ENCODE results near the gene CYP2R1. TPM values are rescaled to one million over a fixed set of nuclear protein-coding genes. Genes with fewer than 3 reads are reported as not detected.
"Not testable (repeated sequence)": the region's sequence is repeated elsewhere in the genome, so short reads cannot be mapped to it uniquely, and the experiment has no call there.

CYP2R1 gene
- total RNA-seq, 3 donors from 2014 or later = 7.7 to 25.6 (median 21.0) TPM

- Histone ChIP-seq H3K27me3 (no peaks in the 10 kb centered on the region), H3K4me1 (peaks cover 0 to 3% of the 10 kb centered on the region in 2 donors), H3K27ac (peak overlapping the region; percentile 95 to 96), H3K36me3 (no peaks in the 10 kb centered on the region), H3K4me3 (peak overlapping the region; percentile 69 to 86 (median 80)), H3K9me3 (no peaks in the 10 kb centered on the region)
- peak; percentile 78 to 83 for DNase-seq (ENCODE audit: low spot score in 2 of 2)
- TF ChIP-seq POLR2AphosphoS5 (IDR thresholded peaks at IDR 0.05) (peak; percentile 17 to 90 (median 59)), POLR2A (IDR thresholded peaks at IDR 0.05) (no peak), CTCF (IDR thresholded peaks at IDR 0.05) (no peak)
- intact Hi-C loops (cut with DNase I; ENCODE audit: low total_unique reads) = loop anchor here (10.0 kb wide), 1 partner anchor 347 kb away; no protein-coding TSS in a partner anchor
These were observed 642 bp downstream of the CYP2R1 start for GRCh38 chr11:14891143-14892035.

- peaks cover 0 to under 1% of the 10 kb centered on the region in 2 donors for H3K4me1 ChIP-seq
- DNase-seq (ENCODE audit: low spot score in 2 of 2) = no peak
- no peak overlapping the region for H3K27ac ChIP-seq
- no peaks in the 10 kb centered on the region for H3K9me3 ChIP-seq
- H3K27me3 ChIP-seq = no peaks in the 10 kb centered on the region
- no peak for TF ChIP-seq CTCF (IDR thresholded peaks at IDR 0.05)
- TF ChIP-seq POLR2A (IDR thresholded peaks at IDR 0.05) = no peak
- no peak for TF ChIP-seq POLR2AphosphoS5 (IDR thresholded peaks at IDR 0.05)
- intact Hi-C loops (cut with DNase I; ENCODE audit: low total_unique reads) = no loop called here
- no peaks in the 10 kb centered on the region for H3K36me3 ChIP-seq
- H3K4me3 ChIP-seq = no peak overlapping the region
These were observed 5.5 kb downstream of the CYP2R1 start for GRCh38 chr11:14886513-14886912.

- no peaks in the 10 kb centered on the region for H3K9me3 ChIP-seq
- no peaks in the 10 kb centered on the region for H3K4me1 ChIP-seq
- intact Hi-C loops (cut with DNase I; ENCODE audit: low total_unique reads) = no loop called here
- no peaks in the 10 kb centered on the region for H3K36me3 ChIP-seq
- H3K4me3 ChIP-seq = no peak overlapping the region
- H3K27ac ChIP-seq = no peak overlapping the region
- no peak for DNase-seq (ENCODE audit: low spot score in 2 of 2)
- no peak for TF ChIP-seq POLR2AphosphoS5 (IDR thresholded peaks at IDR 0.05)
- no peaks in the 10 kb centered on the region for H3K27me3 ChIP-seq
These were observed 7.3 kb downstream of the CYP2R1 start for GRCh38 chr11:14884667-14885273.

GRCh38 chr11:14883683-14884082, 8.3 kb downstream of the CYP2R1 start:
- H3K27me3 ChIP-seq; H3K4me1 ChIP-seq; intact Hi-C loops (cut with DNase I; ENCODE audit: low total_unique reads); H3K9me3 ChIP-seq; H3K36me3 ChIP-seq; DNase-seq (ENCODE audit: low spot score in 2 of 2); H3K27ac ChIP-seq; H3K4me3 ChIP-seq: not testable (repeated sequence)

GRCh38 chr11:14882196-14882595, 9.8 kb downstream of the CYP2R1 start:
- no peaks in the 10 kb centered on the region for H3K9me3 ChIP-seq
- H3K27me3 ChIP-seq = no peaks in the 10 kb centered on the region
- DNase-seq (ENCODE audit: low spot score in 2 of 2) = no peak
- no peak overlapping the region for H3K27ac ChIP-seq
- TF ChIP-seq POLR2AphosphoS5 (IDR thresholded peaks at IDR 0.05) (no peak), CTCF (IDR thresholded peaks at IDR 0.05) (no peak), POLR2A (IDR thresholded peaks at IDR 0.05) (no peak)
- no peaks in the 10 kb centered on the region for H3K4me1 ChIP-seq
- no peaks in the 10 kb centered on the region for H3K36me3 ChIP-seq
- no peak overlapping the region for H3K4me3 ChIP-seq
- intact Hi-C loops (cut with DNase I; ENCODE audit: low total_unique reads) = no loop called here

- H3K4me1 ChIP-seq = no peaks in the 10 kb centered on the region
- no peaks in the 10 kb centered on the region for H3K9me3 ChIP-seq
- no peak overlapping the region for H3K27ac ChIP-seq
- no peak overlapping the region for H3K4me3 ChIP-seq
- no peak for DNase-seq (ENCODE audit: low spot score in 2 of 2)
- intact Hi-C loops (cut with DNase I; ENCODE audit: low total_unique reads) = no loop called here
- H3K36me3 ChIP-seq = no peaks in the 10 kb centered on the region
- no peaks in the 10 kb centered on the region for H3K27me3 ChIP-seq
- TF ChIP-seq POLR2AphosphoS5 (IDR thresholded peaks at IDR 0.05) (no peak), CTCF (IDR thresholded peaks at IDR 0.05) (no peak), POLR2A (IDR thresholded peaks at IDR 0.05) (no peak)
These were observed 10.3 kb downstream of the CYP2R1 start for GRCh38 chr11:14881576-14882193.
